Liver (tissue), 9 donors: ENCODE results near the gene ZNF532. TPM values are rescaled to one million over a fixed set of nuclear protein-coding genes. Genes with fewer than 3 reads are reported as not detected.

Experiments
- DNase-seq: peaks from one replicate; pipeline ENCODE4 v3.0.0-alpha.2; 2017; ENCODE audit warnings: low spot score
- H3K27ac ChIP-seq, 2 donors: one replicate each; pipeline ENCODE4 v1.7.0; 2013; ENCODE audit warnings: inconsistent platforms in 2 of 2, low read length in 2 of 2, control low read depth in 1 of 2, low read depth in 1 of 2, mild to moderate bottlenecking in 1 of 2
- H3K27me3 ChIP-seq, 4 donors: one replicate each; pipeline versions ENCODE4 v1.6.1 to v1.7.0; 2013; ENCODE audit warnings: low read length in 3 of 4, inconsistent platforms in 1 of 4, mild to moderate bottlenecking in 1 of 4, moderate library complexity in 1 of 4; ENCODE audit not compliant: control insufficient read depth in 4 of 4, insufficient read depth in 4 of 4
- H3K36me3 ChIP-seq, 4 donors: one replicate each; pipeline versions ENCODE4 v1.6.1 to v1.7.0; 2013; ENCODE audit warnings: low read length in 3 of 4, mild to moderate bottlenecking in 3 of 4, low read depth in 1 of 4, moderate library complexity in 1 of 4; ENCODE audit not compliant: control insufficient read depth in 4 of 4, insufficient read depth in 3 of 4
- H3K4me1 ChIP-seq, 4 donors: one replicate each; pipeline versions ENCODE4 v1.6.1 to v1.7.0; 2013; ENCODE audit warnings: low read length in 3 of 4, mild to moderate bottlenecking in 3 of 4, moderate library complexity in 1 of 4; ENCODE audit not compliant: control insufficient read depth in 4 of 4, insufficient read depth in 4 of 4
- H3K4me3 ChIP-seq, 3 donors: one replicate each; pipeline versions ENCODE4 v1.6.1 to v1.7.0; 2013; ENCODE audit warnings: low read length in 3 of 3, control low read depth in 1 of 3, low read depth in 1 of 3, mild to moderate bottlenecking in 1 of 3
- H3K9ac ChIP-seq, 2 donors: one replicate each; pipeline ENCODE4 v1.7.0; 2013; ENCODE audit warnings: low read length in 2 of 2, mild to moderate bottlenecking in 2 of 2, moderate library complexity in 2 of 2, control low read depth in 1 of 2, low read depth in 1 of 2
- H3K9me3 ChIP-seq, 4 donors: one replicate each; pipeline versions ENCODE4 v1.6.1 to v1.7.0; 2013; ENCODE audit warnings: low read length in 3 of 4; ENCODE audit not compliant: control insufficient read depth in 4 of 4
- EGR1 ChIP-seq, 2 donors: IDR thresholded peaks; 2 replicates each; pipeline ENCODE4 v1.6.1; 2016 to 2018; ENCODE audit warnings: antibody characterized with exemption in 2 of 2, low read depth in 2 of 2
- FOXA1 ChIP-seq: IDR thresholded peaks from 2 replicates; pipeline ENCODE4 v1.6.1; 2016; ENCODE audit warnings: antibody characterized with exemption
- FOXA2 ChIP-seq: IDR thresholded peaks from 2 replicates; pipeline ENCODE4 v1.6.1; 2016; ENCODE audit warnings: antibody characterized with exemption
- GABPA ChIP-seq, 2 donors: IDR thresholded peaks in 1 of 2; conservative IDR thresholded peaks in 1 of 2; 2 replicates each; pipeline ENCODE4 v1.6.1; 2016; ENCODE audit warnings: antibody characterized with exemption in 2 of 2, mild to moderate bottlenecking in 1 of 2, moderate library complexity in 1 of 2
- HNF4A ChIP-seq, 2 donors: conservative IDR thresholded peaks; 2 replicates each; pipeline ENCODE4 v1.6.1; 2016; ENCODE audit warnings: antibody characterized with exemption in 2 of 2, mild to moderate bottlenecking in 2 of 2
- HNF4G ChIP-seq: IDR thresholded peaks from 2 replicates; pipeline ENCODE4 v1.6.1; 2016; ENCODE audit warnings: antibody characterized with exemption
- JUND ChIP-seq, 2 donors: IDR thresholded peaks; 2 replicates each; pipeline ENCODE4 v1.6.1; 2016; ENCODE audit warnings: antibody characterized with exemption in 2 of 2
- NR2F2 ChIP-seq: IDR thresholded peaks from 2 replicates; pipeline ENCODE4 v1.6.1; 2016; ENCODE audit warnings: antibody characterized with exemption
- RAD21 ChIP-seq, 2 donors: IDR thresholded peaks; 2 replicates each; pipeline ENCODE4 v1.6.1; 2016; ENCODE audit warnings: antibody characterized with exemption in 2 of 2, mild to moderate bottlenecking in 2 of 2
- RXRA ChIP-seq, 2 donors: IDR thresholded peaks; 2 replicates each; pipeline ENCODE4 v1.6.1; 2017 to 2018; ENCODE audit warnings: antibody characterized with exemption in 2 of 2, mild to moderate bottlenecking in 1 of 2
- SP1 ChIP-seq: IDR thresholded peaks from 2 replicates; pipeline ENCODE4 v1.6.1; 2018; ENCODE audit warnings: antibody characterized with exemption, mild to moderate bottlenecking
- TAF1 ChIP-seq: conservative IDR thresholded peaks from 2 replicates; pipeline ENCODE4 v1.6.1; 2016; ENCODE audit warnings: antibody characterized with exemption, mild to moderate bottlenecking
- YY1 ChIP-seq: IDR thresholded peaks from 2 replicates; pipeline ENCODE4 v1.6.1; 2016; ENCODE audit warnings: antibody characterized with exemption, mild to moderate bottlenecking
- WGBS: extraction: QIAGEN DNeasy Blood & Tissue Kit; methylation state at CpG from one replicate; pipeline ENCODE4 v1.1.7; 2013; 5-methylcytosine and 5-hydroxymethylcytosine counted together
- polyA plus RNA-seq, 2 donors: library from polyadenylated mRNA; stranded (reverse) in 1 of 2; unstranded in 1 of 2; fragments of 200-250 nt in 1 of 2; fragments of >200 nt in 1 of 2; fragmentation: Nextera tagmentation in 1 of 2; extraction: Ambion mirVana in 1 of 2; gene quantifications; one replicate each; pipeline versions ENCODE4 v1.2.1 to v1.2.3, GENCODE V29; 2013 to 2015
- total RNA-seq, 2 donors: library from RNA; depleted of rRNA; stranded (reverse); fragments of >200 nt; gene quantifications; one replicate each; pipeline ENCODE4 v1.2.3, GENCODE V29; 2014
- TF ChIP-seq, protein P1 (sequence below): IDR thresholded peaks from 2 replicates; pipeline ENCODE4 v1.6.1; 2016; ENCODE audit warnings: antibody characterized with exemption, mild to moderate bottlenecking
- TF ChIP-seq, protein P2 (sequence below): IDR thresholded peaks from 2 replicates; pipeline ENCODE4 v1.6.1; 2016; ENCODE audit warnings: antibody characterized with exemption
- TF ChIP-seq, protein P3 (sequence below): IDR thresholded peaks from 2 replicates; pipeline ENCODE4 v1.6.1; 2016; ENCODE audit warnings: antibody characterized with exemption
- TF ChIP-seq, protein P4 (sequence below): IDR thresholded peaks from 2 replicates; pipeline ENCODE4 v1.6.1; 2016; ENCODE audit warnings: antibody characterized with exemption
- TF ChIP-seq, protein P5 (sequence below): fragments of 150-350 bp; IDR thresholded peaks from 2 replicates; pipeline ENCODE4 v1.5.1; 2017; ENCODE audit warnings: improper control_type of control experiment, low read depth, low read length; ENCODE audit not compliant: missing input control
- donor health status: healthy.
- donor health status: healthy.
- donor health status: healthy.
- donor health status: healthy.
- donor health status: healthy.

The ZNF532 gene
- total and polyA plus RNA-seq, 4 donors, result 0.68 to 5.6 (median 2.5) TPM

DNA sequence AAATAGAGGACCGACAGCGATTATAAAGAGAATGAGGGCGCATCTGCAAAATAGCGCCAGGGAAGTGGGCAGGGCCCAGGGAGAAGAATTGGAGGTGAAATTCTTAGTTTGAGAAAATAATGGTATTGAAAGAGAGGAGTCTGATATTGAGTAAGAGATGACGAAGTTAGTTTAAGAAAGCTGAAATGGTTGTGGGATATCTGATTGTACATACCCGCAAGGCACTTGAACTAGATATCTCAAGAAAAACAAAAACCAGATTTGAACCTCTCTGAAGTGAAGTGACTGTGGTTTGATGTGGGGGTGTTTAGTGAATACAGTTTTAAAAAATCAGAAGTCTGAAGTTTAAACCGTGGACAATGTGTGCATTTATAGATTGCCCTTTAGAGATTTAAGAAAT lies 38.9 kb downstream of the ZNF532 start:
- no peaks in the 10 kb centered on the region for H3K4me1 ChIP-seq
- H3K27ac ChIP-seq, result no peak overlapping the region
- no peaks in the 10 kb centered on the region for H3K36me3 ChIP-seq
- DNase-seq, result no peak
- WGBS, result 96% methylated on average over 7 of the region's 7 CpGs
- H3K9ac ChIP-seq, result no peak overlapping the region
- no peak overlapping the region for H3K4me3 ChIP-seq
- no peaks in the 10 kb centered on the region for H3K9me3 ChIP-seq
- TF ChIP-seq RXRA (IDR thresholded peaks at IDR 0.05), result no peak
- TF ChIP-seq, protein P1, sequence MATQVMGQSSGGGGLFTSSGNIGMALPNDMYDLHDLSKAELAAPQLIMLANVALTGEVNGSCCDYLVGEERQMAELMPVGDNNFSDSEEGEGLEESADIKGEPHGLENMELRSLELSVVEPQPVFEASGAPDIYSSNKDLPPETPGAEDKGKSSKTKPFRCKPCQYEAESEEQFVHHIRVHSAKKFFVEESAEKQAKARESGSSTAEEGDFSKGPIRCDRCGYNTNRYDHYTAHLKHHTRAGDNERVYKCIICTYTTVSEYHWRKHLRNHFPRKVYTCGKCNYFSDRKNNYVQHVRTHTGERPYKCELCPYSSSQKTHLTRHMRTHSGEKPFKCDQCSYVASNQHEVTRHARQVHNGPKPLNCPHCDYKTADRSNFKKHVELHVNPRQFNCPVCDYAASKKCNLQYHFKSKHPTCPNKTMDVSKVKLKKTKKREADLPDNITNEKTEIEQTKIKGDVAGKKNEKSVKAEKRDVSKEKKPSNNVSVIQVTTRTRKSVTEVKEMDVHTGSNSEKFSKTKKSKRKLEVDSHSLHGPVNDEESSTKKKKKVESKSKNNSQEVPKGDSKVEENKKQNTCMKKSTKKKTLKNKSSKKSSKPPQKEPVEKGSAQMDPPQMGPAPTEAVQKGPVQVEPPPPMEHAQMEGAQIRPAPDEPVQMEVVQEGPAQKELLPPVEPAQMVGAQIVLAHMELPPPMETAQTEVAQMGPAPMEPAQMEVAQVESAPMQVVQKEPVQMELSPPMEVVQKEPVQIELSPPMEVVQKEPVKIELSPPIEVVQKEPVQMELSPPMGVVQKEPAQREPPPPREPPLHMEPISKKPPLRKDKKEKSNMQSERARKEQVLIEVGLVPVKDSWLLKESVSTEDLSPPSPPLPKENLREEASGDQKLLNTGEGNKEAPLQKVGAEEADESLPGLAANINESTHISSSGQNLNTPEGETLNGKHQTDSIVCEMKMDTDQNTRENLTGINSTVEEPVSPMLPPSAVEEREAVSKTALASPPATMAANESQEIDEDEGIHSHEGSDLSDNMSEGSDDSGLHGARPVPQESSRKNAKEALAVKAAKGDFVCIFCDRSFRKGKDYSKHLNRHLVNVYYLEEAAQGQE, result no peak
- TF ChIP-seq, protein P2, sequence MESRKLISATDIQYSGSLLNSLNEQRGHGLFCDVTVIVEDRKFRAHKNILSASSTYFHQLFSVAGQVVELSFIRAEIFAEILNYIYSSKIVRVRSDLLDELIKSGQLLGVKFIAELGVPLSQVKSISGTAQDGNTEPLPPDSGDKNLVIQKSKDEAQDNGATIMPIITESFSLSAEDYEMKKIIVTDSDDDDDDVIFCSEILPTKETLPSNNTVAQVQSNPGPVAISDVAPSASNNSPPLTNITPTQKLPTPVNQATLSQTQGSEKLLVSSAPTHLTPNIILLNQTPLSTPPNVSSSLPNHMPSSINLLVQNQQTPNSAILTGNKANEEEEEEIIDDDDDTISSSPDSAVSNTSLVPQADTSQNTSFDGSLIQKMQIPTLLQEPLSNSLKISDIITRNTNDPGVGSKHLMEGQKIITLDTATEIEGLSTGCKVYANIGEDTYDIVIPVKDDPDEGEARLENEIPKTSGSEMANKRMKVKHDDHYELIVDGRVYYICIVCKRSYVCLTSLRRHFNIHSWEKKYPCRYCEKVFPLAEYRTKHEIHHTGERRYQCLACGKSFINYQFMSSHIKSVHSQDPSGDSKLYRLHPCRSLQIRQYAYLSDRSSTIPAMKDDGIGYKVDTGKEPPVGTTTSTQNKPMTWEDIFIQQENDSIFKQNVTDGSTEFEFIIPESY, result no peak
- TF ChIP-seq NR2F2, result no peak
- TF ChIP-seq, protein P3, sequence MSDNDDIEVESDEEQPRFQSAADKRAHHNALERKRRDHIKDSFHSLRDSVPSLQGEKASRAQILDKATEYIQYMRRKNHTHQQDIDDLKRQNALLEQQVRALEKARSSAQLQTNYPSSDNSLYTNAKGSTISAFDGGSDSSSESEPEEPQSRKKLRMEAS, result no peak
- no peak for TF ChIP-seq HNF4G
- no peaks in the 10 kb centered on the region for H3K27me3 ChIP-seq

DNA sequence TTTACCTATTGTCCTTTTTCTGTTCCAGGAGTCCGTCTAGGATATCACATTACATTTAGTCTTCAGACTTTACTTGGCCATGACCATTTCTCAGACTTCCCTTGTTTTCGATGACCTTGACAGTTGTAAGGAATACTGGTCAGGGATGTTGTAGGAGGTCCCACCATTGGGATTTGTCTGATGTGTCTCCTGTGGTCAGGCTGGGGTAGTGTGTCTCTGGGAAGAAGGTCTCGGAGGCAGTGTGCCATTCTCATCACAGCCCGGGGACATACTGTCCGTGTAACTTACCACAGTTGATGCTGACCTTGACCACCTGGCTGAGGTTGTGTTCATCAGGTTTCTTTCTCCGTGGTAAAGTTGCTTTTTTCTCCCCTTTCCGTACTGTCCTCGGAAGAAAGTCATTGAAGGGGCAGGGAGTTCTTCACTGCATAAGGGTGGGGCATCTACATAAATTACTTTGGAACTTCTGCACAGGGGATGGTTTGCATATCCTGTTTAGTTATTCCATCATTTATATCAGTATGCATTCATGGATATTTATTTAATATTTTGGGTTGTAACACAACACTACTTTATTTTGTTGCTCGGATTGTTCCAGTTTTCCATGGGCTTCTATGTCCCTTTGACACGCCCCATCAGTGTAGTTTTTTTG lies 41.2 kb downstream of the ZNF532 start:
- no peak for TF ChIP-seq SP1
- TF ChIP-seq, protein P1, result no peak
- no peak for TF ChIP-seq HNF4G
- TF ChIP-seq NR2F2, result no peak
- TF ChIP-seq YY1, result no peak
- no peak for TF ChIP-seq GABPA (IDR thresholded peaks at IDR 0.05 in 1 of 2, conservative IDR thresholded peaks at IDR 0.05 in 1 of 2)
- TF ChIP-seq, protein P4, sequence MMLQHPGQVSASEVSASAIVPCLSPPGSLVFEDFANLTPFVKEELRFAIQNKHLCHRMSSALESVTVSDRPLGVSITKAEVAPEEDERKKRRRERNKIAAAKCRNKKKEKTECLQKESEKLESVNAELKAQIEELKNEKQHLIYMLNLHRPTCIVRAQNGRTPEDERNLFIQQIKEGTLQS, result no peak
- no peak for TF ChIP-seq EGR1 (IDR thresholded peaks at IDR 0.05; ENCODE audit: low read depth in 2 of 2)
- TF ChIP-seq HNF4A (conservative IDR thresholded peaks at IDR 0.05), result no peak
- no peak for TF ChIP-seq FOXA2
- TF ChIP-seq JUND (IDR thresholded peaks at IDR 0.05), result no peak
- no peak for TF ChIP-seq RAD21 (IDR thresholded peaks at IDR 0.05)
- TF ChIP-seq, protein P5, sequence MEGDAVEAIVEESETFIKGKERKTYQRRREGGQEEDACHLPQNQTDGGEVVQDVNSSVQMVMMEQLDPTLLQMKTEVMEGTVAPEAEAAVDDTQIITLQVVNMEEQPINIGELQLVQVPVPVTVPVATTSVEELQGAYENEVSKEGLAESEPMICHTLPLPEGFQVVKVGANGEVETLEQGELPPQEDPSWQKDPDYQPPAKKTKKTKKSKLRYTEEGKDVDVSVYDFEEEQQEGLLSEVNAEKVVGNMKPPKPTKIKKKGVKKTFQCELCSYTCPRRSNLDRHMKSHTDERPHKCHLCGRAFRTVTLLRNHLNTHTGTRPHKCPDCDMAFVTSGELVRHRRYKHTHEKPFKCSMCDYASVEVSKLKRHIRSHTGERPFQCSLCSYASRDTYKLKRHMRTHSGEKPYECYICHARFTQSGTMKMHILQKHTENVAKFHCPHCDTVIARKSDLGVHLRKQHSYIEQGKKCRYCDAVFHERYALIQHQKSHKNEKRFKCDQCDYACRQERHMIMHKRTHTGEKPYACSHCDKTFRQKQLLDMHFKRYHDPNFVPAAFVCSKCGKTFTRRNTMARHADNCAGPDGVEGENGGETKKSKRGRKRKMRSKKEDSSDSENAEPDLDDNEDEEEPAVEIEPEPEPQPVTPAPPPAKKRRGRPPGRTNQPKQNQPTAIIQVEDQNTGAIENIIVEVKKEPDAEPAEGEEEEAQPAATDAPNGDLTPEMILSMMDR, result no peak
- TF ChIP-seq, protein P2, result no peak
- no peak for TF ChIP-seq FOXA1
- TF ChIP-seq TAF1, result no peak
- TF ChIP-seq RXRA (IDR thresholded peaks at IDR 0.05), result no peak
- TF ChIP-seq, protein P3, result no peak
- H3K36me3 ChIP-seq, result no peaks in the 10 kb centered on the region
- no peak overlapping the region for H3K27ac ChIP-seq
- no peak overlapping the region for H3K9ac ChIP-seq
- H3K4me1 ChIP-seq, result no peaks in the 10 kb centered on the region
- H3K9me3 ChIP-seq, result no peaks in the 10 kb centered on the region
- H3K27me3 ChIP-seq, result no peaks in the 10 kb centered on the region
- no peak for DNase-seq
- 95% methylated on average over 10 of the region's 10 CpGs for WGBS
- H3K4me3 ChIP-seq, result no peak overlapping the region
